ENCODE measurements around the gene EEF1AKMT4.

GRCh38 chr3:184305577-184305976, 56.1 kb downstream of the EEF1AKMT4 start:
- peak; percentile 39 for TF ChIP-seq CTCF (IDR thresholded peaks at IDR 0.05; ENCODE audit: insufficient read depth, low read depth, low read length)
- no peak for TF ChIP-seq EZH2 (IDR thresholded peaks at IDR 0.05; ENCODE audit: insufficient read depth, low read length)

Measured in astrocyte (in vitro differentiated cells and primary cell).